Measurements from ENCODE around the gene CCL17. TPM values are rescaled to one million over a fixed set of nuclear protein-coding genes. Genes with fewer than 3 reads are reported as not detected.

The CCL17 gene
- total RNA-seq, 2 donors from 2014 or later = not detected

DNA sequence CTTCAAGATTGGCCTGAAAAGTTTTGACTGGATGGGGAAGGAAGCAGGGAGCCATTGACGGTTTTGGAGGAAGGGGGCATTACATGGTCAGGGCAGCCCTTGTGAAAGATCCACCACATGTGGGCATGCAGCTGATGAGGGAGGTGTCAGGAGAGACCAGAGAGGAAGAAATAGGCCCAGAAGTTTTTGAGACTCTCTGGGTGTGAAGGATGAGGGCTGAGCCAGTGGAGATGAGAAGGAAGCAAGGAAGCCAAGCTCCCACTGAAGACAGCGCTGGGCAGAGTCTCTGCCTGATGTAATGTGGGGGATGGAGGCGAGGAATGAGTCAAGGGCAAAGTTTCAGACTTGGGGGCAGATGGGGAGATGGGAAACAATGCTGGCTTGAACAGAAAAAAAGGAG is 530 bp downstream of the CCL17 start:
- TF ChIP-seq, protein P1, sequence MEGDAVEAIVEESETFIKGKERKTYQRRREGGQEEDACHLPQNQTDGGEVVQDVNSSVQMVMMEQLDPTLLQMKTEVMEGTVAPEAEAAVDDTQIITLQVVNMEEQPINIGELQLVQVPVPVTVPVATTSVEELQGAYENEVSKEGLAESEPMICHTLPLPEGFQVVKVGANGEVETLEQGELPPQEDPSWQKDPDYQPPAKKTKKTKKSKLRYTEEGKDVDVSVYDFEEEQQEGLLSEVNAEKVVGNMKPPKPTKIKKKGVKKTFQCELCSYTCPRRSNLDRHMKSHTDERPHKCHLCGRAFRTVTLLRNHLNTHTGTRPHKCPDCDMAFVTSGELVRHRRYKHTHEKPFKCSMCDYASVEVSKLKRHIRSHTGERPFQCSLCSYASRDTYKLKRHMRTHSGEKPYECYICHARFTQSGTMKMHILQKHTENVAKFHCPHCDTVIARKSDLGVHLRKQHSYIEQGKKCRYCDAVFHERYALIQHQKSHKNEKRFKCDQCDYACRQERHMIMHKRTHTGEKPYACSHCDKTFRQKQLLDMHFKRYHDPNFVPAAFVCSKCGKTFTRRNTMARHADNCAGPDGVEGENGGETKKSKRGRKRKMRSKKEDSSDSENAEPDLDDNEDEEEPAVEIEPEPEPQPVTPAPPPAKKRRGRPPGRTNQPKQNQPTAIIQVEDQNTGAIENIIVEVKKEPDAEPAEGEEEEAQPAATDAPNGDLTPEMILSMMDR (IDR thresholded peaks at IDR 0.05) = no peak
- no peak overlapping the region for H3K9ac ChIP-seq (ENCODE audit: low read depth in 2 of 2, low read length in 2 of 2)
- H3K27ac ChIP-seq = no peak overlapping the region
- intact Hi-C loops (cut with DNase I) = no loop called here
- DNase-seq = no peak
- H3K27me3 ChIP-seq = no peaks in the 10 kb centered on the region
- no peaks in the 10 kb centered on the region for H3K4me1 ChIP-seq
- no peaks in the 10 kb centered on the region for H3K9me3 ChIP-seq
- no peak overlapping the region for H3K4me3 ChIP-seq
- H3K36me3 ChIP-seq = no peaks in the 10 kb centered on the region

DNA sequence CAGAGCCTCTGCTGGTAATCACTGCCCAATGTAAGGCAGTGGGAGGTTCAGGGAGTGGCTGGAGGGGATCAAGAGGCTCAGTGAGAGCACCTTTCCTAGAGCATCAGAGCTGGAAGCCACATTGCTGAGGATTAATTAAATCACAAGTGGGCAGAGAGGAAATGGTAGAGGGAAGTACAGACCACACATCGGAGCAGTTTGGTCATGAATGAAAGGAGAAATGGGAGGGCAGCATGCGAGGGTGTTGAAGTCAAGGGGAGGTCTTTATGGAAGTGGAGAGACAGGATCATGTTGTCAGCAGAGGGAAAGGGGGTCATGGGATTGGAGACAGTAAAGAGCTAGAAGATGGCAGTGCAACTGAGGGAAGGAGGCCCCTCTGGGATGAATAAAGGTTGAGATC is 2.3 kb downstream of the CCL17 start:
- no peak for DNase-seq
- no peaks in the 10 kb centered on the region for H3K36me3 ChIP-seq
- no peak overlapping the region for H3K4me3 ChIP-seq

DNA sequence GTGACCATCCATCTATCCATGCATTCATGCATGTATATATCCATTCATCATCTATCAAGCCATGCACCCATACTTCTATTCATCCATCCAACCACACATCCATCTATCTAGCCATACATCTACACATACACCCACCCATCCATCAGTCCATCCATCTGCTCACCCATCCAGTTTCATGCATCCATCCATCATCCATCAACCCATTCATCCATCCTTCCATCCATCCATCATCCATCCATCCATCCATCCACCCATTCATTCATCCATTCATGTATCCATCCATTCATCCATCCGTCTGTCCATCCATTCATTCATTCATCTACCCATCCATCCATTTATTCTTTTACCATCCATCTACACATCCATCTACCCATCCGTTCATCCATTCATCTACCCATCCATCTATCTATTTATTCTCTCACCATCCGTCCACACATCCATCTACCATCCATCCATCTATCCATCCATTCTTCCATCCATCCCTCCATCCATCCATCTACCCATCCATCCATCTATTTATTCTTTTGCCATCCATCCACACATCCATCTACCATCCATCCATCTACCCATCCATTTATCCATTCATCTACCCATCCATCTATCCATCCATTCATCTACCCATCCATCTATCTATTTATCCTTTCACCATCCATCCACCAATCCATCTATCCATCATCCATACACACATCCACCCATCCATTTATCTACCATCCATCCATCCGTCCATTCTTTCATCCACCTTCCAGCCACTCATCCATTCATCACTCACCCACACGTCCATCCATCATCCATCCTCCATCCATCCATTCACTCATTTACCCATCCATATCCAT is 3.2 kb downstream of the CCL17 start:
- Histone ChIP-seq H3K9me3 (no peaks in the 10 kb centered on the region), H3K27ac (no peak overlapping the region), H3K9ac (ENCODE audit: low read depth in 2 of 2, low read length in 2 of 2) (no peak overlapping the region), H3K36me3 (no peaks in the 10 kb centered on the region), H3K4me1 (no peaks in the 10 kb centered on the region), H3K27me3 (no peaks in the 10 kb centered on the region), H3K4me3 (no peak overlapping the region)
- DNase-seq = no peak
- intact Hi-C loops (cut with DNase I) = no loop called here
- TF ChIP-seq, protein P1 (IDR thresholded peaks at IDR 0.05) = no peak

More for the DNA sequence above, 2.3 kb downstream of the CCL17 start:
- no peak overlapping the region for H3K9ac ChIP-seq (ENCODE audit: low read depth in 2 of 2, low read length in 2 of 2)
- no peak overlapping the region for H3K27ac ChIP-seq
- intact Hi-C loops (cut with DNase I) = no loop called here
- no peaks in the 10 kb centered on the region for H3K9me3 ChIP-seq
- TF ChIP-seq, protein P1 (IDR thresholded peaks at IDR 0.05) = no peak
- no peaks in the 10 kb centered on the region for H3K4me1 ChIP-seq
- H3K27me3 ChIP-seq = no peaks in the 10 kb centered on the region

DNA sequence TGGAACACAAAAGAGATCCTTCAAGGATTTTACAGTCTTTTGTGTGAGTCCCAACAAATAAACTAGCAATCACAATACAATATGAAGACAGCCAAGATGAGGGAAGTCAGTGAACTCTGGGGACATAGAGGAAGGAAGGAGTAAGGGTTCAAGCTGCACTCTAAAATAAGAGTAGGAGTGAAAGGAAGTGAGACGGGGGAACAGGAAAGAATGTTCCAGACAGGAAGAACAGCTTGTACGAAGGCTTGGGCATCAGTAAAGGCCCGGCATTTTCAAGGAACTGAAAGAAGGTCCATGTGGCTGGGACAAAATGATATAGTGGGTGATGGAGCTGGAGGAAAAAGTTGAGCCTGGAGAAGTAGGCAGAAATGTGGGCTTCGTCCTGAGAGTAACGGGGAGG is 4.5 kb downstream of the CCL17 start:
- TF ChIP-seq, protein P1 (IDR thresholded peaks at IDR 0.05) = no peak
- Histone ChIP-seq H3K36me3 (no peaks in the 10 kb centered on the region), H3K27ac (no peak overlapping the region), H3K4me3 (no peak overlapping the region), H3K27me3 (no peaks in the 10 kb centered on the region), H3K9ac (ENCODE audit: low read depth in 2 of 2, low read length in 2 of 2) (no peak overlapping the region), H3K9me3 (no peaks in the 10 kb centered on the region), H3K4me1 (no peaks in the 10 kb centered on the region)
- DNase-seq = no peak
- intact Hi-C loops (cut with DNase I) = no loop called here

DNA sequence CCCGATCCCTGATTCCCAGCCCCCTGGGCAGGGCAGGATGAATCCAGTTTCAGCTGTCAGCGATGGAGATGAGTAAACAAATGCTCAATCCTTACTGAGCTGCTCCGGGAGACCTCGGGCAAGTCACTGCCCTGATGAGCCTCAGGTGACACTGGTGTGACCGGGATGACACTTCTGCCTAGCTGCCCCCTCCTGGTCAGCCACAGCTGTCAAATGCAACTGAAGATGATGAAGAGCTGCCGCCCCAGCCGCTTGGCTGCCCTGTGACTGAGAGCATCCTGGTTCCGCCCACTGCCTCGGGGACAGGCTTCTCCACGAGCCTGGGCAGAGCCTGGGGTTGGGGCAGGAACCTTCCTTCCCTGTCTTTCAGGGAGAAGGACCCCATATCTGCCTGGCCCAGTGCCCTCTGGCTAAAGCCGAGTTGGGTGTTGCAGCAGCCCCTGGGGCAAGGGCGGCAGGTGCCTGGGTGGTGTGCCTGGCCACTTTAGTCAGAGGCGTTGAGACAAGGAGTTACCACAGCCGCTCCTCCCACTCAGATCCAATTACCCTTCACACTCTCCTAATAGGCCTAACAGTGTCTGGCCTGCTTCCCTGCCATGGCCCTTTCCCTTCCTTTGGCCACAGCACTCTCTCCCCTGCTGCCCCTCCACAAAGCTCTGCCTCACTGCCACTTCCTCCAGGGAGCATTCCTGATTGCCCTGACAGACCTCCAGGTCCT is 5.5 kb downstream of the CCL17 start:
- Histone ChIP-seq H3K9me3 (no peaks in the 10 kb centered on the region), H3K9ac (ENCODE audit: low read depth in 2 of 2, low read length in 2 of 2) (no peak overlapping the region), H3K27me3 (no peaks in the 10 kb centered on the region), H3K4me1 (no peaks in the 10 kb centered on the region), H3K36me3 (no peaks in the 10 kb centered on the region), H3K4me3 (no peak overlapping the region), H3K27ac (no peak overlapping the region)
- TF ChIP-seq, protein P1 (IDR thresholded peaks at IDR 0.05) = no peak
- intact Hi-C loops (cut with DNase I) = no loop called here
- no peak for DNase-seq

Data from colonic mucosa (tissue), 4 donors.